ENCODE results near the gene ABCB11.

Gene ABCB11

GRCh38 chr2:168999668-169000213 is 31.4 kb downstream of the ABCB11 start:
- TF ChIP-seq, protein P1, sequence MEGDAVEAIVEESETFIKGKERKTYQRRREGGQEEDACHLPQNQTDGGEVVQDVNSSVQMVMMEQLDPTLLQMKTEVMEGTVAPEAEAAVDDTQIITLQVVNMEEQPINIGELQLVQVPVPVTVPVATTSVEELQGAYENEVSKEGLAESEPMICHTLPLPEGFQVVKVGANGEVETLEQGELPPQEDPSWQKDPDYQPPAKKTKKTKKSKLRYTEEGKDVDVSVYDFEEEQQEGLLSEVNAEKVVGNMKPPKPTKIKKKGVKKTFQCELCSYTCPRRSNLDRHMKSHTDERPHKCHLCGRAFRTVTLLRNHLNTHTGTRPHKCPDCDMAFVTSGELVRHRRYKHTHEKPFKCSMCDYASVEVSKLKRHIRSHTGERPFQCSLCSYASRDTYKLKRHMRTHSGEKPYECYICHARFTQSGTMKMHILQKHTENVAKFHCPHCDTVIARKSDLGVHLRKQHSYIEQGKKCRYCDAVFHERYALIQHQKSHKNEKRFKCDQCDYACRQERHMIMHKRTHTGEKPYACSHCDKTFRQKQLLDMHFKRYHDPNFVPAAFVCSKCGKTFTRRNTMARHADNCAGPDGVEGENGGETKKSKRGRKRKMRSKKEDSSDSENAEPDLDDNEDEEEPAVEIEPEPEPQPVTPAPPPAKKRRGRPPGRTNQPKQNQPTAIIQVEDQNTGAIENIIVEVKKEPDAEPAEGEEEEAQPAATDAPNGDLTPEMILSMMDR (IDR thresholded peaks at IDR 0.05; ENCODE audit: insufficient read depth, low read depth, low read length, missing control alignments): no peak
- DNase-seq (ENCODE audit: low read depth): no peak
- H3K4me3 ChIP-seq (ENCODE audit: low read depth, low read length): no peak overlapping the region

- TF ChIP-seq, protein P1 (IDR thresholded peaks at IDR 0.05; ENCODE audit: insufficient read depth, low read depth, low read length, missing control alignments): no peak
- DNase-seq (ENCODE audit: low read depth): no peak
- H3K4me3 ChIP-seq (ENCODE audit: low read depth, low read length): no peak overlapping the region
Measured at GRCh38 chr2:168998609-168999211, 32.4 kb downstream of the ABCB11 start.

DNA sequence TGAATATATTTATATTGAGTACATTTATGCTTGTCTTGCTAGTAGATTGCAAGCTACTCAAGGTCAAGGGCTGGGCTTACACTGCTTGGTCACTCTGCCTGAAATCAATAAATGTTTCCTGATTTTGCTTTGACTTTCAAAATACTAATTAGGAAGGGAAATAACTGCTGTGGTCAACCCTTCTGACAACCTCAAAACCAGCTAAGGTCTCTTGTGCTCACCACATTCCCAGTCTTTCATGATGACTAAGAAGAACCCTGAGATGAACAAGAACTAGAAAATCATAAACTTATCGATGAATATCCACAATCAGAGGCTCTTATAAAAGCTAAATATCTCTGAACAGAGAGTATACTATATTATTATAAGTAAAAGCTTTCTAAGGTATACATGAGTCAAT is 33.3 kb downstream of the ABCB11 start:
- no peak for DNase-seq (ENCODE audit: low read depth)
- TF ChIP-seq, protein P1 (IDR thresholded peaks at IDR 0.05; ENCODE audit: insufficient read depth, low read depth, low read length, missing control alignments): no peak
- H3K4me3 ChIP-seq (ENCODE audit: low read depth, low read length): no peak overlapping the region

DNA sequence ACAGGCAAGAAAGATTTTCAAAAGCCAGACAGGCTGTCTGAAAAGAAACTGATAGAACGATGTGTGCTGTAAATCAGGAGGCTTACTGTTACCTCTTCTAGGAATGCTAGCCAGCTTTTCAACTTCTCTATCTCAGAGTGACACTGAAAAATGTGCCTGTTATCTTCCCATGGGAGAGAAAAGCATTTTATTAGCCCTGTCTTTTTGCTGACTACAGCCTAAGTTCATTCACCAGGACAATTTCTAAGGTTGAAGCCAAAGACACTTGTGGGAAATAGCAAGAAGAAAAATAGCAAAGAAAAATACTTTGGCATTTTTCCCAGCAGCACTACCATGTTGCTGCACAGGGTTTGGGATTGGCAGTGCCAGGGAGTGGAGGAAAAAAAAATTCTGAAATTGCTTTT is 34.0 kb downstream of the ABCB11 start:
- TF ChIP-seq, protein P1 (IDR thresholded peaks at IDR 0.05; ENCODE audit: insufficient read depth, low read depth, low read length, missing control alignments): no peak
- DNase-seq (ENCODE audit: low read depth): no peak
- H3K4me3 ChIP-seq (ENCODE audit: low read depth, low read length): no peak overlapping the region

DNA sequence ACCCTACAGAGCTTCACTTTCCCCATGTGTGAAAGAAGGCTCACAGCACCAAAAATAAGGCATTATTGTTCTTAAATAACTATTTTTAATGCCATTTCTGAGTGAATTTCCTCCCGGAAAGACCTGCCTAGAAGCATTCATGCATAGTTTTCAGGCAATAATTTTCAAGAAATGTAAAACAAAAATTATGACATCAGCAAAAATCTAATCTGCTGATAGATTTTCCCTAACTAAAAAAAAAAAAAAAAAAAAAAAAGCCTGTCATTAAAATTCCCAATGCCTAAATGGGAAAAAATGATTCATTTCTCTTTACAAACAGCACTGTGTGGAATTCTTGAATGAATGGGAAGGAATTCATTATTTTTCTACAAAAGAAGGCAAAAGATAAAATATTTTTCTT is 35.4 kb downstream of the ABCB11 start:
- TF ChIP-seq, protein P1 (IDR thresholded peaks at IDR 0.05; ENCODE audit: insufficient read depth, low read depth, low read length, missing control alignments): no peak
- DNase-seq (ENCODE audit: low read depth): no peak
- no peak overlapping the region for H3K4me3 ChIP-seq (ENCODE audit: low read depth, low read length)

GRCh38 chr2:168993538-168993937 is 37.6 kb downstream of the ABCB11 start:
- H3K4me3 ChIP-seq (ENCODE audit: low read depth, low read length): no peak overlapping the region
- no peak for DNase-seq (ENCODE audit: low read depth)
- TF ChIP-seq, protein P1 (IDR thresholded peaks at IDR 0.05; ENCODE audit: insufficient read depth, low read depth, low read length, missing control alignments): no peak
